HFF-Myc (cell line): ENCODE results near the gene BEST1.
"Not testable (repeated sequence)": the region's sequence is repeated elsewhere in the genome, so short reads cannot be mapped to it uniquely, and the experiment has no call there.

Experiments
- DNase-seq: peaks from one replicate; pipeline ENCODE4 v3.0.0-alpha.2; 2011; ENCODE audit warnings: low read depth; ENCODE audit errors: extremely low read depth
- H3K4me3 ChIP-seq: replicated peaks from 2 replicates; pipeline ENCODE4 v1.5.1; 2011; ENCODE audit warnings: low read depth, mild to moderate bottlenecking, control low read depth, low read length
- TF ChIP-seq, protein P1 (sequence below): IDR thresholded peaks from 2 replicates; pipeline ENCODE4 v1.5.1; 2012; ENCODE audit warnings: mild to moderate bottlenecking, low read depth, low read length, control low read depth; ENCODE audit errors: missing control alignments

Gene BEST1

DNA sequence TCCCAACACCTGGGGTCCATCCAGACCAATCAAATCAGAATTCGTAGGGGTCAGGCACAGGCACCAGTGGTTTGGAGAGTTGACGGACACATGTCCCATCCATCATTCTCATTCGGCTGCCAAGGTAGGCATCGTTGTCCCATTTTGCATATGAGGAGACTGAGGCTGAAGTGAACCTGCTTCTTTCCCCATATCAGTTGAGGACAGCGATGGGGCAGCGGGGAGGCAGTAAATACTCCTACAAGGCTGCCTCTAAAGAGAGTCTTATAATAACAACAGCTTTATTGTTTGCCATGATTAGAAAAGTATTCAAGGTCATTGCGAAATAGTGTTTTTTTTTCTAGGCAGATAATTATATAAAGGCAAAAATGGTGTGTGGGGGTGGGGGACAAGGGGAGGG lies 1.6 kb upstream of the BEST1 start:
- H3K4me3 ChIP-seq, result no peak overlapping the region
- TF ChIP-seq, protein P1, sequence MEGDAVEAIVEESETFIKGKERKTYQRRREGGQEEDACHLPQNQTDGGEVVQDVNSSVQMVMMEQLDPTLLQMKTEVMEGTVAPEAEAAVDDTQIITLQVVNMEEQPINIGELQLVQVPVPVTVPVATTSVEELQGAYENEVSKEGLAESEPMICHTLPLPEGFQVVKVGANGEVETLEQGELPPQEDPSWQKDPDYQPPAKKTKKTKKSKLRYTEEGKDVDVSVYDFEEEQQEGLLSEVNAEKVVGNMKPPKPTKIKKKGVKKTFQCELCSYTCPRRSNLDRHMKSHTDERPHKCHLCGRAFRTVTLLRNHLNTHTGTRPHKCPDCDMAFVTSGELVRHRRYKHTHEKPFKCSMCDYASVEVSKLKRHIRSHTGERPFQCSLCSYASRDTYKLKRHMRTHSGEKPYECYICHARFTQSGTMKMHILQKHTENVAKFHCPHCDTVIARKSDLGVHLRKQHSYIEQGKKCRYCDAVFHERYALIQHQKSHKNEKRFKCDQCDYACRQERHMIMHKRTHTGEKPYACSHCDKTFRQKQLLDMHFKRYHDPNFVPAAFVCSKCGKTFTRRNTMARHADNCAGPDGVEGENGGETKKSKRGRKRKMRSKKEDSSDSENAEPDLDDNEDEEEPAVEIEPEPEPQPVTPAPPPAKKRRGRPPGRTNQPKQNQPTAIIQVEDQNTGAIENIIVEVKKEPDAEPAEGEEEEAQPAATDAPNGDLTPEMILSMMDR, result no peak
- no peak for DNase-seq

DNA sequence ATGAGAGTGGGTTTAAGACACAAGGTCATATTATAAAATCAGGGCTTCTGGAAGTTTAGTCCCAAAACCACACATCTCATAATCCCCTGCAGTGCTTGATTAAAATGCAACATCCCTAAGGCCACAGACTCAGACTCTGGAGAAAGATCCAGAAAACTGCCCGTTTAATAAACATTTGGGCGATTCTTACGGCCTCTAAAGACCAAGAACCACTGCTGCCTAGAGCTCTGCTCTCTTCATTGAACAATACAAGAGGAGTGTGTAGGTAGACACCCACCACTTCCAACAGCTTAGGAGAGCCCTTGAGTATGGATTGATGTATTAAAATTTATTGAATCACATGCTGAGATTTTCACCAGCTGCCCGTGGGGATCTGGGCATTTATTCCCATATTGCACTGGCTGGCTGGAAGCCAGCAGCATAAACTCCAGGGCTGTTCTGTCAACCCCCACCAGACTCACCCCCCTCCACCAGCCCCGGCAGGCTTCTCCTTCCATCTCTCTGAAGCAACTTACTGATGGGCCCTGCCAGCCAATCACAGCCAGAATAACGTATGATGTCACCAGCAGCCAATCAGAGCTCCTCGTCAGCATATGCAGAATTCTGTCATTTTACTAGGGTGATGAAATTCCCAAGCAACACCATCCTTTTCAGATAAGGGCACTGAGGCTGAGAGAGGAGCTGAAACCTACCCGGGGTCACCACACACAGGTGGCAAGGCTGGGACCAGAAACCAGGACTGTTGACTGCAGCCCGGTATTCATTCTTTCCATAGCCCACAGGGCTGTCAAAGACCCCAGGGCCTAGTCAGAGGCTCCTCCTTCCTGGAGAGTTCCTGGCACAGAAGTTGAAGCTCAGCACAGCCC lies 749 bp upstream of the BEST1 start:
- H3K4me3 ChIP-seq, result no peak overlapping the region
- TF ChIP-seq, protein P1, result no peak
- peak; percentile 59 for DNase-seq

DNA sequence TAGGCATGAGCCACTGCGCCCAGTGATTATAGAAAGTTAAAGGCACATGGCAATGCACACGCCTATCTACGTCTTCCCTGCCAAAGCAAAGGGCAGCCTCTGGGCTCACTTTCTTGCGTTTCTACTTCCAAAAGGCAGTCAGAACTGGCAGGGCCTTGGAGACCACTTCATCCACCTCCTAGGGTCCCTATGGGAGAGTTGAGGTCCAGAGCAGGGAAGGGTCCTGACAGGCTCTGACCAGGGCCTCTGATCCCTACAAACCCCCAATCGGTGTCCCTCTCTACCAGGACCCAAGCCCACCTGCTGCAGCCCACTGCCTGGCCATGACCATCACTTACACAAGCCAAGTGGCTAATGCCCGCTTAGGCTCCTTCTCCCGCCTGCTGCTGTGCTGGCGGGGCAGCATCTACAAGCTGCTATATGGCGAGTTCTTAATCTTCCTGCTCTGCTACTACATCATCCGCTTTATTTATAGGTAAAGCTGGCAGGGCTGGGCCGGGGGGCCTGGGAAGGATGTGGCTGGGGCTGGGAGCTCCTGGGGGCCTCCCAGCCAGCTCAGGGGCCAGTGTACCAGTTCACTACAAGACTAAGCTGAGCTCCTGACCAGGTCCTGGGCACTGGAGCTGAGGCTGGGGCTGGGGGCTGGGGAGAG lies 1.5 kb downstream of the BEST1 start:
- DNase-seq, result no peak
- no peak overlapping the region for H3K4me3 ChIP-seq
- TF ChIP-seq, protein P1, result no peak

DNA sequence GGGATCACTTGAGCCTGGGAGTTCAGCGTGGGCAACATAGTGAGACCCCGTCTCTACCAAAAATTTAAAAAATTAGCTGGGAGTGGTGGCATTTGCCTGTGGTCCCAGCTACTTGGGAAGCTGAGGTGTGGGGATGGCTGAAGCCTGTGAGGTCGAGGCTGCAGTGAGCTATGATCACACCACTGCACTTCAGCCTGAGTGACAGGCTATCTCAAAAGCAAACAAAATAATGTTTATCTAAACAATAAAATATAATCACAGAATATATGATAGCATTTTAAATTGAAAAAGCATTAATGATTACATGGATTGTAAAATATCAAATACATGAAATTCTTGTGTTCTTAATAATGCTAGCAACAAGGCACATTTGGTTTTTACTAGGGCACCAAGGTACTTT lies 2.7 kb downstream of the BEST1 start:
- DNase-seq, result no peak
- TF ChIP-seq, protein P1, result no peak
- H3K4me3 ChIP-seq, result no peak overlapping the region

DNA sequence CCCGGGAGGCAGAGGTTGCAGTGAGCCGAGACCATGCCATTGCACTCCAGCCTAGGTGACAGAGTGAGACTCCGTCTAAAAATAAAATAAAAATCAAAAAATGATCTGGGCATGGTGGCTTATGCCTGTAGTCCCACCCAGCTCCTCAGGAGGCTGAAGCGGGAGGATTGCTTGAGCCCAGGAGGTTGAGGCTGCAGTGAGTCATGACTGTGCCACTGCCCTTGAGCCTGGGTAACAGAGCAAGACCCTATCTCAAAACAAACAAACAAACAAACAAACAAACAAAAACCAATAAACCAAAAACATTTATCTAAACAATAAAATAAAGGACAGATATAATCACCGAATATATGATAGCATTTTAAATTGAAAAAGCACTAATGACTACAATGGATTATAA lies 3.5 kb downstream of the BEST1 start:
- H3K4me3 ChIP-seq, DNase-seq: not testable (repeated sequence)

DNA sequence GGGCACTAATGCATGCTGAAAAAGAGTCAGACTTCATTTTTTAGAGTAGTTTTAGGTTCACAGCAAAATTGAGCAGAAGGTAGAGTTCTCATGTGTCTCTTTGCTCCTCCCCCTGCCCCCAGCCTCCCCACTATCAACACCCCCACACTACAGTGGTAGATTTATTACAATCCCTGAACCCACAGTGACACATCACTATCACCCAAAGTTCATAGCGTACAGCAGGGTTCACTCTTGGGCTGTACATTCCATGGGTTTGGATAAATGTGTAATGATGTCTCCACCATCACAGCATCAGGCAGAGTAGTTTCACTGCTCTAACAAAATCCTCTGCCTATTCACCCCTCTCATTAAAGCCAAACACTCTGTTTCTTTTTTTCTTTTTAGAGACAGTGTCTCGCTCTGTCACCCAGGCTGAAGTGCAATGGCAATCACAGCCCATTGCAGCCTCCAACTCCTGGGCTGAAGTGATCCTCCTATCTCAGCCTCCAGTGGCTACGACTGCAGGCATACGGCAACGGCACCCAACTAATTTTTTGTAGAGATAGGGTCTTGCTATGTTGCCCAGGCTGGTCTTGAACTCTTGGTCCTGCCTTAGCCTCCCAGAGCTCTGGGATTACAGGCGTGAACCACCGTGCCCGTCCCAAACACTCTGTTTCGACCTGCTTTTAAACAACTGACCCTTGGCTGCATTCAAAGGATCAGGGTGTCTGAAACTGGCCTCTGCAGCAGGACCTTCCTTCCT lies 4.1 kb downstream of the BEST1 start:
- H3K4me3 ChIP-seq, result no peak overlapping the region
- no peak for DNase-seq
- TF ChIP-seq, protein P1, result no peak
